ENCODE results near the gene TIMM10B. TPM values are rescaled to one million over a fixed set of nuclear protein-coding genes. Genes with fewer than 3 reads are reported as not detected.

The TIMM10B gene
- total RNA-seq, 2 donors from 2014 or later: 48.0 TPM

GRCh38 chr11:6480299-6480914 lies 894 bp upstream of the TIMM10B start:
- no peak for DNase-seq
- Histone ChIP-seq H3K36me3 (no peaks in the 10 kb centered on the region), H3K4me1 (peaks cover 10% of the 10 kb centered on the region), H3K27ac (peak overlapping the region; percentile 87), H3K9me3 (no peaks in the 10 kb centered on the region), H3K9ac (ENCODE audit: low read depth in 2 of 2, low read length in 2 of 2) (peak overlapping the region; percentile 90 to 93), H3K27me3 (no peaks in the 10 kb centered on the region), H3K4me3 (peak overlapping the region; percentile 64)
- TF ChIP-seq, protein P1, sequence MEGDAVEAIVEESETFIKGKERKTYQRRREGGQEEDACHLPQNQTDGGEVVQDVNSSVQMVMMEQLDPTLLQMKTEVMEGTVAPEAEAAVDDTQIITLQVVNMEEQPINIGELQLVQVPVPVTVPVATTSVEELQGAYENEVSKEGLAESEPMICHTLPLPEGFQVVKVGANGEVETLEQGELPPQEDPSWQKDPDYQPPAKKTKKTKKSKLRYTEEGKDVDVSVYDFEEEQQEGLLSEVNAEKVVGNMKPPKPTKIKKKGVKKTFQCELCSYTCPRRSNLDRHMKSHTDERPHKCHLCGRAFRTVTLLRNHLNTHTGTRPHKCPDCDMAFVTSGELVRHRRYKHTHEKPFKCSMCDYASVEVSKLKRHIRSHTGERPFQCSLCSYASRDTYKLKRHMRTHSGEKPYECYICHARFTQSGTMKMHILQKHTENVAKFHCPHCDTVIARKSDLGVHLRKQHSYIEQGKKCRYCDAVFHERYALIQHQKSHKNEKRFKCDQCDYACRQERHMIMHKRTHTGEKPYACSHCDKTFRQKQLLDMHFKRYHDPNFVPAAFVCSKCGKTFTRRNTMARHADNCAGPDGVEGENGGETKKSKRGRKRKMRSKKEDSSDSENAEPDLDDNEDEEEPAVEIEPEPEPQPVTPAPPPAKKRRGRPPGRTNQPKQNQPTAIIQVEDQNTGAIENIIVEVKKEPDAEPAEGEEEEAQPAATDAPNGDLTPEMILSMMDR (IDR thresholded peaks at IDR 0.05): no peak
- intact Hi-C loops (cut with DNase I): no loop called here

DNA sequence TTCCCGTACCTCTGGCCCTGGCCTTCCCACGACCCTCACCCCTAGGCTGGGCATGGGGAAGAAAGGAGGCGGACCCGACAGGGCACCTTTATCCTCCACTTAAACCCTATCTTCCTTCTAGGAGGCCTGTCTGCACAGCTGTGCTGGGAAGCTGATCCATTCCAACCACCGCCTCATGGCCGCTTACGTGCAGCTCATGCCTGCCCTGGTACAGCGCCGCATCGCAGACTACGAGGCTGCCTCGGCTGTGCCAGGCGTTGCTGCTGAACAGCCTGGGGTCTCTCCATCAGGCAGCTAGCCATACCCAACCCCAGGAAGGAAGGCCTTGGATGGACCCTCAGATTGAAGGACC lies 599 bp downstream of the TIMM10B start:
- H3K4me3 ChIP-seq: peak overlapping the region; percentile 64
- DNase-seq: no peak
- peak overlapping the region; percentile 78 to 90 for H3K9ac ChIP-seq (ENCODE audit: low read depth in 2 of 2, low read length in 2 of 2)
- peak overlapping the region; percentile 87 for H3K27ac ChIP-seq
- intact Hi-C loops (cut with DNase I): no loop called here
- no peaks in the 10 kb centered on the region for H3K9me3 ChIP-seq
- no peaks in the 10 kb centered on the region for H3K27me3 ChIP-seq
- no peaks in the 10 kb centered on the region for H3K36me3 ChIP-seq
- peaks cover 10% of the 10 kb centered on the region for H3K4me1 ChIP-seq
- TF ChIP-seq, protein P1 (IDR thresholded peaks at IDR 0.05): no peak

DNA sequence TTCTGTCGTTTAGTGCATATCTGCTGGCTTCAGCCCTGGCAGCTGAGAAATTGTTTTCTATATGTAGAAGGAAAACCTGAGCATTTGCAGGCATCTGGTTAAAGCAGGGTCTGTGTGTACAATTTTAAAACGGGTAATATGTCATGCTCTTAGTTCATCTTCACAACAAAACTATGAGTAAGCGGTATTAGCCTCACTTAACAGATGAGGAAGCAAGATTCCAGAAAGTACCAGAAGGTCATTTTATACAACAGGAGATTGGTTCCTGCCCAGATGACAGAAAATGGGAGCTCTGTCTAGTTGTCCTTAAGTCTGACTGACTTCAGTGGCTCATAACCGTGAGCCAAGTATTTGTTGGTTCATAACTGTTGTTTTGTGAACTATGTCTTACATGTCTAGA lies 1.1 kb downstream of the TIMM10B start:
- Histone ChIP-seq H3K4me1 (peaks cover 10% of the 10 kb centered on the region), H3K27me3 (no peaks in the 10 kb centered on the region), H3K9me3 (no peaks in the 10 kb centered on the region), H3K4me3 (peak overlapping the region; percentile 64), H3K36me3 (no peaks in the 10 kb centered on the region), H3K27ac (peak overlapping the region; percentile 87), H3K9ac (ENCODE audit: low read depth in 2 of 2, low read length in 2 of 2) (peak overlapping the region; percentile 78 to 90)
- intact Hi-C loops (cut with DNase I): no loop called here
- TF ChIP-seq, protein P1 (IDR thresholded peaks at IDR 0.05): no peak
- no peak for DNase-seq

DNA sequence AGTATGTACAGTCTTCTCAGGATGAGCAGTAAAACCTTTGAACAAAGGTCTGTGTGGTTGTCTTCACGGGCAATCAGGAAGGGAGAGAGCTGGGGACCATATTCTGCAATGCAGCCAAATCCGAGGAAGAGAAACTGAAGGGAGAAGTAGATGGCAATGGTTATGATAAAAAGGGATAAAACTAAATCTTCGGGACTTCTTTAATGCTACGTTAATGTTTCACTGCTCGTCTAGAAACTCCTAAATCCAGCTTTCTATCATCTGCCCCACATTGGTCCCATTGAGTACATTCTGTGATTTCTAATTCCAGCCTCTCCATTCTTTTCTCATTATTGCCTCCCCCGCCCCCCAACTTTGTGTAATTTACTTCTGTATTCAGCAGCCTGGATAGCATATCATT lies 1.7 kb downstream of the TIMM10B start:
- intact Hi-C loops (cut with DNase I): no loop called here
- H3K9ac ChIP-seq (ENCODE audit: low read depth in 2 of 2, low read length in 2 of 2): no peak overlapping the region
- peaks cover 10% of the 10 kb centered on the region for H3K4me1 ChIP-seq
- peak overlapping the region; percentile 87 for H3K27ac ChIP-seq
- TF ChIP-seq, protein P1 (IDR thresholded peaks at IDR 0.05): no peak
- no peaks in the 10 kb centered on the region for H3K27me3 ChIP-seq
- H3K9me3 ChIP-seq: no peaks in the 10 kb centered on the region
- DNase-seq: no peak
- H3K36me3 ChIP-seq: no peaks in the 10 kb centered on the region
- H3K4me3 ChIP-seq: peak overlapping the region; percentile 64

DNA sequence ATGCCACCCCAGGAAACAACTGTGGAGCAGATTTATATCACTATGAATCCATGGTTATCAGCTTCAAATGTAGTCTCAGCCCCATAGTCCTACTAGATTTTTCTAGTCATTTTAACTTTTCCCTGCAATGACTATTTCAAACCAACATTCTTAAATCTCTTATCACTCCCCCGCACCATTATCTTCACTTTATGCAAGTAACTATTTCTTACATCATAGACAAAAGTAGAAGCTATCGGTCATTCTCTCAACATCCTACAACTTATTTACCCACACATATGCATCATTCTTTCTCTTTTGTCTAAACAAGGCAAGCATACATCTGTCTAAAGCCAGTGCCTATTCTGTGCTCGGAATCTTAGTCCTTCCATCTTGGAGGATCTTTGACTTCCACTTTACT lies 4.4 kb downstream of the TIMM10B start:
- Histone ChIP-seq H3K9me3 (no peaks in the 10 kb centered on the region), H3K4me3 (no peak overlapping the region), H3K27me3 (no peaks in the 10 kb centered on the region), H3K4me1 (peaks cover 10% of the 10 kb centered on the region), H3K27ac (no peak overlapping the region), H3K36me3 (no peaks in the 10 kb centered on the region), H3K9ac (ENCODE audit: low read depth in 2 of 2, low read length in 2 of 2) (no peak overlapping the region)
- intact Hi-C loops (cut with DNase I): no loop called here
- TF ChIP-seq, protein P1 (IDR thresholded peaks at IDR 0.05): no peak
- no peak for DNase-seq

Measured in colonic mucosa (tissue), 4 donors.